Subcutaneous adipose tissue (tissue), 4 donors: ENCODE data around the gene PIAS4. TPM values are rescaled to one million over a fixed set of nuclear protein-coding genes. Genes with fewer than 3 reads are reported as not detected.

Experiments used
- CTCF ChIP-seq: fragments of 450-650 bp; IDR thresholded peaks from one replicate; pipeline ENCODE4 v1.5.1; 2016; ENCODE audit warnings: low read depth, mild to moderate bottlenecking, control low read depth, antibody characterized with exemption, moderate library complexity
- total RNA-seq, 4 donors: library from RNA; depleted of rRNA; stranded (reverse); fragments of >200 nt; gene quantifications; one replicate each; pipeline ENCODE4 v1.1.0, GENCODE V29; 2016

Gene PIAS4
- total RNA-seq, 4 donors from 2014 or later, result 7.7 to 50.4 (median 16.1) TPM

GRCh38 chr19:4046946-4047683 lies 39.6 kb downstream of the PIAS4 start:
- TF ChIP-seq CTCF, result no peak

GRCh38 chr19:4049432-4049831 lies 41.9 kb downstream of the PIAS4 start:
- TF ChIP-seq CTCF, result no peak

GRCh38 chr19:4051175-4052101 lies 43.9 kb downstream of the PIAS4 start:
- TF ChIP-seq CTCF, result no peak

GRCh38 chr19:4052114-4052992 lies 44.8 kb downstream of the PIAS4 start:
- no peak for TF ChIP-seq CTCF

GRCh38 chr19:4052993-4053422 lies 45.5 kb downstream of the PIAS4 start:
- TF ChIP-seq CTCF, result no peak

- no peak for TF ChIP-seq CTCF
Observed at GRCh38 chr19:4053423-4054324, 46.1 kb downstream of the PIAS4 start.
